Upper lobe of left lung (tissue), 4 donors: Measurements from ENCODE around the gene ZNF629.

Experiments used
- CTCF ChIP-seq, 6 experiments: fragments of 450-650 bp in 4 of 6; fragments of 200-600 bp in 2 of 6; sonication (generic) in 2 of 6; IDR thresholded peaks; one replicate each; pipeline ENCODE4 v1.5.1; 2016 to 2019; ENCODE audit warnings: antibody characterized with exemption in 6 of 6
- EP300 ChIP-seq, 4 donors: sonication (generic); formaldehyde crosslinking; IDR thresholded peaks; one replicate each; pipeline ENCODE4 v1.5.1; 2017; ENCODE audit warnings: antibody characterized with exemption in 4 of 4, control low read depth in 2 of 4
- POLR2A ChIP-seq, 4 donors: fragments of 450-650 bp; IDR thresholded peaks; one replicate each; pipeline ENCODE4 v1.5.1; 2016 to 2017; ENCODE audit warnings: antibody characterized with exemption in 4 of 4, mild to moderate bottlenecking in 2 of 4
- POLR2AphosphoS5 ChIP-seq, 2 donors: sonication (generic); formaldehyde crosslinking; IDR thresholded peaks; one replicate each; pipeline ENCODE4 v1.5.1; 2017; ENCODE audit warnings: antibody characterized with exemption in 2 of 2

DNA sequence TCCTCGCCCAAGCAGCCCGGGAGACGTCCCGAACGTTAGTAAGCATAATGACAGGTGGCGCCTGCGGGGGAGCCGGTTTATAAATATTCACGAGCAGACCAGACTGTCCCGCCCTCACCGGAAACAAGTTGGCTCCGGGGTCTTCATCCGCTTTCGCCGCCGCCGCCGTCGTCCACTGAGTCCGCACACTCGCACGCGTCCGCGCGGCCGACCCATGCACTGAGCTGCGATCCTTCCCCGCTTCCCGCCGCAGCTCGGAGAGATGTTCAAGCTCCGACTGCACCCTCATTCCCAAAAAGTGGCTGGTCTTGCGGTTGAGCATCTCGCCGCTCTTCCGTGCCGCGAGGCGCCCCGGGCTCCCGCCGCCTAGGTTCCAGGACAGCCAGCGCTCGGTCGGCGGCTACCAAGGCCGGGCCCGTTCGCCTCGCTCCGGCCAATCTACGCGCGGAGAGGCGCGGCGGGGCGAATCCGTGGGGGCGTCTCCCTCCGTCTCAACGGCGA is 25.5 kb downstream of the ZNF629 start:
- TF ChIP-seq CTCF (IDR thresholded peaks at IDR 0.05) (no peak), POLR2A (IDR thresholded peaks at IDR 0.05) (no peak), POLR2AphosphoS5 (IDR thresholded peaks at IDR 0.05) (no peak), EP300 (IDR thresholded peaks at IDR 0.05) (no peak)
